ENCODE data around the gene PLGRKT.
"Not testable (repeated sequence)": the region's sequence is repeated elsewhere in the genome, so short reads cannot be mapped to it uniquely, and the experiment has no call there.

PLGRKT gene

GRCh38 chr9:5437254-5438216, at the start of gene PLGRKT:
Gene PLGRKT (minus strand): TSS chr9:5437925. CDS start chr9:5431977, 5,948 bp downstream.
- peak; percentile 92 for DNase-seq

- DNase-seq: no peak
These were observed 49.3 kb upstream of the PLGRKT start for GRCh38 chr9:5486988-5487387.

GRCh38 chr9:5485378-5486085, 47.8 kb upstream of the PLGRKT start:
- DNase-seq: no peak

GRCh38 chr9:5483306-5483705, 45.6 kb upstream of the PLGRKT start:
- DNase-seq: no peak

- no peak for DNase-seq
These were observed 44.5 kb upstream of the PLGRKT start for GRCh38 chr9:5482194-5482593.

GRCh38 chr9:5481322-5482040, 43.8 kb upstream of the PLGRKT start:
- no peak for DNase-seq

- no peak for DNase-seq
These were observed 43.2 kb upstream of the PLGRKT start for GRCh38 chr9:5480919-5481318.

GRCh38 chr9:5479994-5480694, 42.4 kb upstream of the PLGRKT start:
- DNase-seq: no peak

GRCh38 chr9:5478206-5478605, 40.5 kb upstream of the PLGRKT start:
- peak; percentile 26 for DNase-seq

GRCh38 chr9:5475611-5476010, 37.9 kb upstream of the PLGRKT start:
- DNase-seq: not testable (repeated sequence)

- no peak for DNase-seq
These were observed 33.1 kb upstream of the PLGRKT start for GRCh38 chr9:5470816-5471215.

GRCh38 chr9:5470122-5470521, 32.4 kb upstream of the PLGRKT start:
- DNase-seq: no peak

GRCh38 chr9:5468850-5469249, 31.1 kb upstream of the PLGRKT start:
- no peak for DNase-seq

GRCh38 chr9:5466766-5467165, 29.0 kb upstream of the PLGRKT start:
- DNase-seq: no peak

GRCh38 chr9:5466005-5466404, 28.3 kb upstream of the PLGRKT start:
- DNase-seq: no peak

- not testable (repeated sequence) for DNase-seq
These were observed 27.2 kb upstream of the PLGRKT start for GRCh38 chr9:5464831-5465330.

- DNase-seq: no peak
These were observed 22.4 kb upstream of the PLGRKT start for GRCh38 chr9:5460157-5460556.

- peak; percentile 51 for DNase-seq
These were observed 21.6 kb upstream of the PLGRKT start for GRCh38 chr9:5459289-5459829.

- DNase-seq: no peak
These were observed 17.5 kb upstream of the PLGRKT start for GRCh38 chr9:5455181-5455580.

- no peak for DNase-seq
These were observed 15.9 kb upstream of the PLGRKT start for GRCh38 chr9:5453673-5454072.

GRCh38 chr9:5453004-5453403, 15.3 kb upstream of the PLGRKT start:
- DNase-seq: no peak

GRCh38 chr9:5452286-5452609, 14.5 kb upstream of the PLGRKT start:
- DNase-seq: no peak
